GM21529 (cell line): Measurements from ENCODE around the gene NRG3.
"Not testable (repeated sequence)": the region's sequence is repeated elsewhere in the genome, so short reads cannot be mapped to it uniquely, and the experiment has no call there.

Experiments used
- ATAC-seq: cut with Tn5 transposase; IDR thresholded peaks from one replicate; pipeline ENCODE4 v1.9.1; 2021; ENCODE audit not compliant: unreplicated experiment

NRG3 gene

DNA sequence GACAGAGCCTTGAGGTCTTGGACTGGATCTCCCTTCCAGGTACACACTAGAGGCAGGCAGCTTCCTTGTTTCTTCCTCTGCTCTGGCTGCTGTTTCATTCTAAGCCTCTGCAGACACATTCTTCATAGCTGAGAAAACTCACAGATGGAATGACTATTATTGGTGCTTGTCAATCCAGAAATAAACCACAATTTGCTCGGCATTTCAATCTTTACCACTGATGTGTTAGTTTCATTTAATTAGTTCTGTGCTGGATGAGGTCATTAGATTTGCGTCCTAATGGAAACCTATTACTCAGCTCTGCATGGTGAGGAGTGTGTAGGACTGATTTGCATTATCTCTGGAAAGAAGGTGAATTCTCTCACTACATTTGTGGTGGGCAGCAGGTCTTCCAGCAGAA, 392.5 kb downstream of the NRG3 start:
- ATAC-seq = no peak

DNA sequence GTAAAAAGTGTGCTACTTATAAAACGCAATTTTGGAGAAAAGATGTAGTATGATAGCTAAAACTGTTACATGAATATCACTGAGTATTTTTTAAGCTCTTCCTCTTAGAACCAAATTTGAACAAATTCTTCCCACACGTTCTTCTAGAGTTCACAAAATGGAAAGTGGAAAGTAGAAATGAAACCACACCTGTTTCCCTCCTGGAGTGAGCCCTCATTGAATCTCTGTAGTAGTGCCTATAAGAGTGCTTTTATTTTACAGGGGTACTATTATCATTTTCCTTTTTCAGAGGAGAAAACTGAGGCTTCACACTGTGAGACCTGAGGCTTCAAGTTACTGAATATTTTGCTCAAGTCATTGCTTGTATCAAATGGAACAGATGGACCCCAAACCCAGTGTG, 393.0 kb downstream of the NRG3 start:
- no peak for ATAC-seq

DNA sequence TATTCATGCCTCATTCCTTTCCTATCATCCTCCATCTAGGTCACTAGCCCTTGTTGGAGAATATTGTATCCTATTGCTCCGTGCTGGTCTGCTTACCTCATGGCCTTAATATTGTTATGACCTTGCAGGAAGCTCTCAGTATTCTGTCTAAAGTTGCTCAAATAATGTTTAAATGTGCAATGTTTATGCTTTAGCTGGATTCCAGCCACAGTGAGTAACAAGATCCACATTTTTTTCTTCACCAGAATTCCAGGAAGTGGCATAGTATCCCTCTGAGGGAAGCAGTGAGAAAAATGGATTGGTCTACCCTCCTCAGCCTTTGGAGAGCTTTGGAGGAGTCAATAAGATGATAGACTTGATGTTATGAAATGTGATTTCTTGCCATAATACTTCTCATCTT, 402.6 kb downstream of the NRG3 start:
- no peak for ATAC-seq

DNA sequence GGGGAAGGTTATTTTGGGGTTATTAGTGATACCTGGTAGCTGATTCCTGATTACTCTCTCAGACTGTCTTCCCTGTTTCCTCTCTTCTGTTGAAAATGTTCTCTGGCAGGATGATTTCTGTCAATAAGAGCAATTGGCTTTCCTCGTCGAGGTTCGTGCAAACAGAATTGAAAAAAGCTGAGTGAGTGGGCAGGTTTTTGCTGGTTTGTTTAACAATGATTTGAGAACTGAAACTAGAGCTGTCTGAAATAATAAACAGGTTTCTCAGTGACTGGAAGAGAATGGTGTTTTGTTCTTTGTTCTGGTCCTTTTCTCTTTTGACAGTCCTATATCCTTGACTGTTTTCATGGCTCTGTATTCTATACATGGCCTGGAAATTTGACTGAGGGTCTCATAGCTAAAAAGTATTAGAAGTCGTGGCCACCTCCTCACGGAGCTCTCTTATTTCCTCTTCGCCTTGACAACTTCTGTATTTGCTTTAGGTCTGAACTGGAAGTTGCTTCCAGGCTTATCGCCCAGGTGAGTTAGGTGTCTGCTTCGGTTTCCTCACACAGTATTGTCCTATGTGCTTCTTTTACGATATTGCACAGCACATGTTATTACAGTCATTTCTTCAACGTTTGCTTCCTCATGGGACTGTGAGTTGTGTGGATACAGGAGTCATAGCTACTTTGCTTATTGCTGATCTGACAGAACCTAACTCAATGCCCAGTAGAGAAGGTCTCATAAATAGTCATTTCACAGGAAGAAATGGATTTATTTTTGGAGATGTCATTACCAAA, 403.6 kb downstream of the NRG3 start:
- no peak for ATAC-seq

DNA sequence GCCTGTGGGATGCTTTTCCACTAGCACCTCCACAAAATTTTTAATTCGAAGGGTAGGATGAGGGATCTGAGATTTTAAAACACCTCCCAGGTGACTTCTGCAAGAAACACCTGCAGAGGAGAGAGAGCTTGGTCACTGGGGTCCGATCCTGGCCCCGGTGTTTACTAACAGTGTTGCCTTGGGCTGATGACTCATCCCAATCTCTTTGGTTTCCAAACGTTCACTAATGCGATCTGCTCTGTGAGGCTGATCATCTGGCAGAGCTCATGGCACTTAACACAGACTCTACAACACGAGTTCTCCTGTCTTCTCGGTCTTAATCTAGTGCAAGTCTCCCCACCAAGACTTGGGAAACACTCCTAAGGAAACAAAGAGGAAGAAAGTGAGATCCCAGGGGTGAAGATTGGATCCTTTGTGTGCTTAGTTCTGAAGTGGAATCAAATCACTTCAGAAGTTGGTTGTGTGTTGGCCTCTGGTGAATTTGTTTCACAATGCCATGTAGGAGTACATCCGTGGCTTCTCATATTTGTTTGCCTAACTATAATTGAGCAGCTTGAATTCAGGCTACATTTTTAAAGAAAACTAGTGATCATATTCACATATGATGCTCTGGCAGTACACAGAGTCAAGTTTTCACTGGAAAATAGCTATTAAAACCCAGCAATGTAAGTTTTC, 407.9 kb downstream of the NRG3 start:
- ATAC-seq = no peak

DNA sequence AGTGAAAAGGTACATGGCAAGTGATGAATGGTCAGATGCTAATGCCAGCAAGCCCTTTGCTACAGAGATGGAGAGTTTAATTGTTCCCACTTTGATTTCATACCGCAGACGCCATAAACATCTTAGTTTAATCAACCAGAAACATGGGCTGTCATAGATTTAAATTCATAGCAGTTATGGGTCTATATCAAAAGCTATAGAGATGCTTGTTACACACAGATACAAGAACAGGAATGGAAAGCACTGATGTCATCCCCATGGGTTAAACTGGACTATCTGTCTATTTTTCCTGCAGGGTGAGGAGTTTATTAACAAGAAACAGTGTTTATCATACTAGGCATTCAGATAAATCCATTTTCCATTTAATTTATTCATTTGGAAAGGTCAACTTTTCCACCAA, 409.2 kb downstream of the NRG3 start:
- no peak for ATAC-seq

DNA sequence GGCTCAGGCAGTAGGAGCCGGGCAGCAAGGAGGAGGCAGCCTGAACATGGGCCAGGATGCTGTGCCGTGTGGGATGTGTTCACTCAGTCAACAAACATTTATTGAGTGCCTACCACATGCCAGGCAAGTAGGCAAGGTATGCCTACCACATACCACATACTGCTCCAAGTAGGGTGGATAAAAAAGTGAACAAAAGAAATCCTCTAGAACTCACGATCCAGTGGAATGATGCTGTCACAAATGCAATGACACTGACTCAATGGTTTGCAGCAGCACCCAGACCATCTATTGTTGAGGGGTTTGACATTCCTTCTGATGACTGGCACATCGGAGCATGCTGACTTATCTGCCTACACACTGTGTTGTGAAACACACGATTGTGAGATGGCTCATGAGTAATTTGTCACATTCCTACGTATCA, 413.5 kb downstream of the NRG3 start:
- no peak for ATAC-seq

DNA sequence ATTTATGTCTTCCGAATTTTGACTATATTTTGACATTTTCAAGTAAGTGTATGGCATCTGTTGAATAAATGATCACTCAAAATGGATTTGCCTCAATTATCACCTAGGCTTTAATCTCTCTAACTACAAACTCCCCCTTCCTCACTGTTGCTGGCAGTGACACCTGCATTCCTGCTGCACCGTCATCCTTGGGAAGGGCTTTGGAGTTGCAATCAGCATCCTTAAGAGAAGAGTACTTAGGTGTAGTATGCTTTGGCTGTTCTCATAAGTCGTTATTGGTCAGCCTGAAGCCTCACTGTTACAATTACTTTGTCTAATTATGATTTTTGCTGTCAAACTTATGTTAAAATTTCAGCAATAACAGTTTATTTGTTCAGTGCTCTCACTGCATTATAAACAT, 415.0 kb downstream of the NRG3 start:
- no peak for ATAC-seq

DNA sequence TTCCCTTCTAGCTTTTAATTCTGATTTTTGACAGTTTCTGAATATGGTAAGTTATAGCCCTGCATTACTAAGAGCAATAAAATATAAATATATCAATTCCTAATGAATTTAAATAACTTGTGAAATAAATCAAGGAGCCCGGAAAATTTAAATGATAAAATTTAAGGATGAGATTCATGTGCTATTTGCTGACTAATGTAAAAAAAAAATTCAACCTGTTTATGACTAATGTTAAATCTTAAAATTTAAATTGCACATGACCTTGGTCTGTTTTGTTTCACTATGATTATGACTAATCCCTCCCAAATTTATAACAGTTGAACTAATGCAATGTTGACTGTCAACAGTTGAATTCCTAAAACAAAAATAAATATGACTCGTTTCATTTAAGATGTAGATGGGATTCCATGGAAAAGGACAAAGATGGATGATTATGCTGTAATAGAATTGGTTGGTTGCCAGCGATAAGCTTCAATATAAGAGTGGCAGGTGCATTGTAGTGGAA, 419.9 kb downstream of the NRG3 start:
- ATAC-seq = no peak

DNA sequence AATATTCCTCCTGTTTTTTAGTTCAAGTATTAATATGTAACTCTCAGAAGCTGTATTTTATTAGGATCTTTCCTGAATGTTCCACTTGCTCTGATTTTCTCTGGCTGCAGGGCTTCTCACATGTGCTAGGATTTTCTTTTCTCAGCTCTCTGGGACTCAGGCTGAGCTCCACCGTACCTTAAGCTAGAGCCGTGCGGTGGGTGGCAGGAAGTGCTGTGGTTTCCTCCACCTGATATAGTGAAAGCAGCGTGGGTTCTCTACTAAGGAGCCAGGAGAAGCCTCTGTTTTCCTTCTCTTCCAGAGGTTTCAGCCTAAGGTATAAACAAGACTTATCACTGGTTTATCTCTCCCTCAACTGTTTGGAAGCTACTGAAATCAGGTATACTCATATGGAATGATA, 433.6 kb downstream of the NRG3 start:
- ATAC-seq = no peak

DNA sequence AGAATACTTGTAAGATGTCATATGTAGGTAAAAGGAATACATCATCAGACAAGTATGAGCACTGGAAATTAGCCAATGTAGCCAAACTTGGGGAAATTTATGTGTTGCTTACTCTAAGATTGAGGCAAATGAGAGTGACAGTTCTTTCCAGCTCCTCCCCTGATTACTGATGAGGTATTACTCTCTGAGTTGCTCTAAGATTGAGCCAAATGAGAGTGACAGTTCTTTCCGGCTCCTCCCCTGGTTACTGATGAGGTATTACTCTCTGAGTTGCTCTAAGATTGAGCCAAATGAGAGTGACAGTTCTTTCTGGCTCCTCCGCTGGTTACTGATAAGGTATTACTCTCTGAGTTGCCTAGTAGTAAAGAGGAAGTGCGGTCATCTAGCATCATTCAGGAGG, 435.8 kb downstream of the NRG3 start:
- ATAC-seq = no peak

DNA sequence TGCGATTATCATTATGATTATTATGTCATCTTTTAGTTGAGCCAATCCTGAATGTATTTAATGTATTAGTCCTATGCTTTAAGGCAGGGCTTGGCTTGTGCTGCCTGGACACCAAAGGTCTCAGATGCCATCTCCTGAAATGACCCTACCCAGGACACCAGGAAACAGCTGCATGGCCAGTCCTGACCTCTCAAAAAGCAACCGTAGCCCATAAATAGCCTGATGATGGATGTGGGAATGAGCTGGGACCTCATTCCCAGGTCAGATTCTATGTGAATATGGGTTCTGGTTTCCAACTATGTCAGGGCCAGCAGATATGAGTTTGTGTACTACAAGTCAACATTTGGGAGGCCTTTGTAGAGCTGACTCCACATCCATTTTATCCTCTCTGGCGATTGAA, 438.4 kb downstream of the NRG3 start:
- ATAC-seq = no peak

DNA sequence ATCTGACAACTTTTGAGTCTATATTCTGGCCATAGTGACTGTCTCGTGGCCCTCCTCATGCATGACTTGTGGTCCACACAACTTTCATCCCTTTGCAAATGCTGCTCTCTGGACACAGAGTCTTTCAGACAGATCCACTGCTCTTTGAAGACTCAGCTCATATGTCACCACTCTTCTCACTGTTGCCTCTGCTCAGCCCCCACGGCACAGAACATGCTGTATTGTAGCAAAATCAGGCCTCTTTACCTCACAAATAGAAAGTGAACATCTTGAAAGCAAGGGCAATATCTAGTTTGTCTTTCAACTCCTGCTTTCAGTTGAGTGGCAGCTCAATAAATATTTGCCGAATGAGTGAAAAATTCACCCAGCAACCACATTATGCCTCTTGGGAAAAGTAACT, 443.5 kb downstream of the NRG3 start:
- no peak for ATAC-seq

DNA sequence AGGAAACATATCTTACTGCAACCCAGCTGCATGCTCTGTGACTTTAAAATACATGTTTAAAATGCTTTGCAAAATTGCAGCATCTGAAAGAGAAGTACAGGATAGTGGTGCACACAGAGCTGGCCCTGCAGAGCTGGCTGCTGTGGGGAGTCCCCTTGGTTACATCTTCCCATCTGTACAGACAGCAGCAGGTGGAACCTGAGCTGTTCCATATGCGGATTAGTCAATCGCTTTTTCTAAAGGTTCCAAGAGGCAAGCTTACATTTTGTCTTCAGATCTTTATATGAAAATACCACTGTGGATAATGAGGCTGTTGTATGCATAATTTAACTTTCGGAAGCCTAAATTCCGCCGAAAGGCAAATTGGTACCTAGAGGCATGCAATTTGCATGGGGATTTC, 444.1 kb downstream of the NRG3 start:
- ATAC-seq = no peak

DNA sequence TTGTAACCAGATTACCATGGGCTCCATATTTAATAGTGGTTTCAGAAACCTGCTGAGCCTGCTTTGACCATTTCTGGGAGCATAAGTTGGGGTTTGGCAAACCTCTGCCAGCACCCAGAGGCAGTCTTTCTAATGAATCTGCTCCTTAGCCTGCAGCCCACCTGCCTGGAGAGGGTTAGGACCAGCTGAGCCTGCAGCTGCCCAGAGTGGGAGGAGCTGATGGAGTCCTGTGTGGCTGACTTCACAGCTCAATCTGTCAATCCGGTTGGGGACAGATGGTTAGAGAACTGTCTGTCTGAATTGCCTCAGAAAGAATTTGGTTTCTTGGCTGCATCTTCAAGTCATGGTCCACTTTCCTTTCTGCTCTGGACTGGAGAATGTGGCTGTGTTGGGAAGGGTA, 444.6 kb downstream of the NRG3 start:
- no peak for ATAC-seq

DNA sequence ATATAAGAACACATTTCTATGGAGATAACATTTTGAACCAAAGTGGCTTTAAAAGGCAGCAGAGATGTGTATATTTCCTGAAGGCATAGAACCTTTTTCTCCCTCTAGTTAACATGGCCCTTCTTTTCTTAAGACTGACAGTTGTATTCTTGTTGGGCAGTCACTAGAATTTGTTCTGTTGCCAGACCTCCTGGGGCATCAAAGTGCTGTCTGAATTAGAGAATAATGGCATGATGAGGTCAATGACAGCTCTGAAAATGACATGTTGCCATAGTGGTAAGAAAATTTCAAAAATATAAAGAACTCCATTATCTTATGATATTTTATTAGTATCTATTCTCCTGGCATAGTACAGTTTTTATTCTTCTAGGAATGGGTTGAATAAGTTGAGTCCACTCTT, 446.7 kb downstream of the NRG3 start:
- no peak for ATAC-seq

DNA sequence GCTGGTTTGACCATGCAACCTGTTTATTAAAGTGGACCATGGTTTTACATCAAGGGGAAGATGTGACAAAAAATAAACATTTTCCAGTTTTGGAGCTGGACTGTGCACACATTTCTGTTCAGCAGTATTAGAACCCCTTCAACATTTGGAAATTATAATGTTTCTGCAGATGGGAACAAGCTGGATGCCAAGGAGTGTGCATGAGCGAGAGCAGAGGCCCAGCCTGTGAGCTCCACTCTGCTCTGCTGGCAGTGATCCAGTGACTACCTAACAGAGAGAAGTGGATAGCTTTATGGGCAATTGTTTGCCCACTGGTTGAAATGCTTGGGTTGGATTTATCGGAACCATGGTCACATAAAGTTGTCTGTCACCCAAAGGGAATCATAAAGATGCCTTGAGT, 456.7 kb downstream of the NRG3 start:
- ATAC-seq = no peak

DNA sequence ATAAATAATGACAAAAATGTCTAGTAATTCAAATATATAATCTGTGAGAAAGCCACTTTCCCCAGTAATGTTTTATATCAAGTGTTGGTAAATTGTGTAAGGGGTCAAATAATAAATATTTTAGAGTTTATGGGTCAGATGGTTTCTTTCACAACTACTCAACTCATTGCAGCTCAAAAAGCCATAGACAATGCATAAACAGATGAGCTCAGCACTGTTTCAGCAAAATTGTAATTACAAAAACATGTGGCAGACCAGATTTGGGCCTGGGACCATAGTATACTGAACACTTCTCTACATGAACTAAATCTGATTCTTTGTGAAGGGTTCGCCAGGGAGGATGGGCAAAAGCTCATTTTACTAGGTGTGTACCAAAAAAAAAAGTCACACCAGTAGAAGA, 460.8 kb downstream of the NRG3 start:
- ATAC-seq = no peak

DNA sequence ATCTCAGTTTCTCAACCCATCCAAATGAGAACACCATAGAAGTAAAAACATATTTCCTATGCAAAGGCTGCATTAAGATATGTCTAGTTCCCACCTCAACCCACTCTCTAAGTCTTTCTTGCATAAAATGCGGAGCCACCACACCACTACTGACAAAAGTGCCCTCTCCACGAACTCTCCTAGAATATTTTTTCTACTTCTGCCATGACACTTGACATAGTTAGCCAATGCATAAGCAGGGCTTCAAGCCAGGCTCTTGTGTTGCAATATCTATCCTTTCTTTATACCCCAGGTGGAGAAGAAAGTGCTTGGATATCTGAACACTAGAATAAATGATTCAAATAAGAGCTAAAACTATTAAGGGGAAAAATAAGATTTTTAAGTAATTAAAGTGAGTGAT, 465.2 kb downstream of the NRG3 start:
- no peak for ATAC-seq

DNA sequence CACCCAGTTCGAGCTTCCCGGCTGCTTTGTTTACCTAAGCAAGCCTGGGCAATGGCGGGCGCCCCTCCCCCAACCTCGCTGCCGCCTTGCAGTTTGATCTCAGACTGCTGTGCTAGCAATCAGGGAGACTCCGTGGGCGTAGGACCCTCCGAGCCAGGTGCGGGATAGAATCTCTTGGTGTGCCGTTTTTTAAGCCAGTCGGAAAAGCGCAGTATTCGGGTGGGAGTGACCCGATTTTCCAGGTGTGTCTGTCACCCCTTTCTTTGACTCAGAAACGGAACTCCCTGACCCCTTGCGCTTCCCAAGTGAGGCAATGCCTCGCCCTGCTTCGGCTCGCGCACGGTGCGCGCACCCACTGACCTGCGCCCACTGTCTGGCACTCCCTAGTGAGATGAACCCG, 474.6 kb downstream of the NRG3 start:
- not testable (repeated sequence) for ATAC-seq

DNA sequence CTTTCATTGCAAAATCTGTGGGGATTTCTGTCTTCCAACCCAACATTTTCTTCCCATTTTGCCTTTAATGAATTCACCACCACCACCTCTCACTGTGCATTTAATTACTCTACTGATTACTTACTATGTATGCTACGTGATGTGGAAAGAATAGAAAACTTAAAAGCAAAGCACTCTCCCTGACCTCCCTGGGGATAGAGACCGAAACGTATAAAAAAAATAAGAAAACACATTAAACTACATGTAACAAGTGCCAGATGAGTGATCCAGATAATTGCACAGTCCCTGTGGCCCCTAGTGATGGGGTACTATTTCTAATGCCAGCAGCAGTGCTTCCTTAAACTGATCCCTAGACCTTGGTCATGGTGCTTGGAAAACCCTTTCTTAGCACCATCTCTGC, 478.4 kb downstream of the NRG3 start:
- no peak for ATAC-seq

DNA sequence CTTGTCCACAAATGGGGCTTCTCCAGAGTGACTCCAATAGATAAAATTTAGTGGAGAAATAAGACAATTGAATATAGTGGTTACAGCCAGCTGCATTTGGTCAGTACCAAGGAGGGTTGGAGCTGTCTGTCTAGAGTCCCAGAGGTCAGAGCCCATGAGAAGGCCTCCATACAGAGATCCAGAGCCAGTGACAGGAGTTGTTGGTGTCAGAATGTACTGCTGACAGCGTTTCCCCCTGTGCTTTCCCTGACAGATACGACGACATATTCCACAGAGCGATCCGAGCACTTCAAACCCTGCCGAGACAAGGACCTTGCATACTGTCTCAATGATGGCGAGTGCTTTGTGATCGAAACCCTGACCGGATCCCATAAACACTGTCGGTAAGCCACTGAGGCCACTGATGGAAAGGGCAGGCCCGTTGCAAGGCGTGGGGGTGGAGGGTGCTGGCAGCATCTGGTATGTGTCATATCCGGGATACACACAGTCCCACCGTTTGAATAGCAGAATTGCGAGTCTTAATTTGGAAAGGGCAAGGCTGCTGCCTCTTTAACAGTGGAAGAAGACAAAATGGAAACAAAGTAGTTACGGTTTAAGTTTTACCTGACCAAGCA, 483.6 kb downstream of the NRG3 start:
- ATAC-seq = no peak
